ENCODE measurements around the gene REELD1.

The REELD1 gene

DNA sequence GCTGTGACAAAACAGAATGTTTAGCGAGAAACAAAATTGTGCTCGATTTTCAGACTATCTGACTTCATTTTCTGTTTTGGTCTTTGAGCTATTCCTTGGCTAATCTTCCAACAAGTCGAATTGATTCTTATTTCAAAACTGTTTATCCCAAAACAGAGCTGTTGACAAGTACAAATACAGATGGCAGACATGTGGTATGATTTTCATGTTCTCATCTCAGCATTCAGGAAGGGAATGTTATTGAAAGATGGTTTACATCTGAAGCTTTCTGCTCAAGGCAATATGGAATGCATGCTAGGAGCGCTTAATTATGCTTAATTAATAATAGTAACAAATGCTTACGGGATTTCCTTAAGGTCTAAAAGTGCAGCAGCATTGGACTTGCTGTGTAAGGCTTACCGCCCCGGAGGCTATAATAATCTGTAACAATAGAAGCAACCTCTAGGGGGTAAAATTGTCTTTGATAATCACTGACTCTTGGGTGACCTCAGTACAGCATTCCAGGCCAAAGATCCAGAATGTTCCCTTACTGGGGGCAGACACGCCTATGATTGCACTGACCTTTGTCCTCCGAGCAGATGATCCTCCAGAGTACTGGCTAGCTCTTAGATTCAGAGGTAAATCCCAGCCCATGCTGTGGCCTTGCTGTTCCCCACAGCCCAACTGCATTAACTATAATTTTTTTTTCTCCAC lies 22.4 kb upstream of the REELD1 start:
- TF ChIP-seq SPI1 (IDR thresholded peaks at IDR 0.05; ENCODE audit: borderline replicate concordance, low read depth) (no peak), POLR2AphosphoS5 (IDR thresholded peaks at IDR 0.05; ENCODE audit: low read depth) (no peak), CTCF (IDR thresholded peaks at IDR 0.05; ENCODE audit: insufficient read depth, low read length) (no peak), GABPA (IDR thresholded peaks at IDR 0.05; ENCODE audit: low read depth) (no peak), REST (IDR thresholded peaks at IDR 0.05; ENCODE audit: insufficient replicate concordance, low read depth) (no peak)
- Histone ChIP-seq H3K27ac (replicated peaks) (no peak overlapping the region), H3K4me3 (replicated peaks; ENCODE audit: insufficient read depth, low read length) (no peak overlapping the region), H3K27me3 (ENCODE audit: insufficient read depth, poor library complexity, severe bottlenecking) (no peaks in the 10 kb centered on the region)
- no peak for DNase-seq (ENCODE audit: low read depth in 1 of 2, low spot score in 1 of 2)

- no peak overlapping the region for H3K27ac ChIP-seq (replicated peaks)
- no peak for DNase-seq (ENCODE audit: low read depth in 1 of 2, low spot score in 1 of 2)
- TF ChIP-seq GABPA (IDR thresholded peaks at IDR 0.05; ENCODE audit: low read depth): no peak
- TF ChIP-seq CTCF (IDR thresholded peaks at IDR 0.05; ENCODE audit: insufficient read depth, low read length): no peak
- TF ChIP-seq REST (IDR thresholded peaks at IDR 0.05; ENCODE audit: insufficient replicate concordance, low read depth): no peak
- no peak for TF ChIP-seq POLR2AphosphoS5 (IDR thresholded peaks at IDR 0.05; ENCODE audit: low read depth)
- TF ChIP-seq SPI1 (IDR thresholded peaks at IDR 0.05; ENCODE audit: borderline replicate concordance, low read depth): no peak
- no peaks in the 10 kb centered on the region for H3K27me3 ChIP-seq (ENCODE audit: insufficient read depth, poor library complexity, severe bottlenecking)
- no peak overlapping the region for H3K4me3 ChIP-seq (replicated peaks; ENCODE audit: insufficient read depth, low read length)
Observed at GRCh38 chr4:146193628-146194027, 20.7 kb upstream of the REELD1 start.

GRCh38 chr4:146194212-146194611 lies 20.1 kb upstream of the REELD1 start:
- H3K27ac ChIP-seq (replicated peaks): no peak overlapping the region
- no peaks in the 10 kb centered on the region for H3K27me3 ChIP-seq (ENCODE audit: insufficient read depth, poor library complexity, severe bottlenecking)
- no peak for TF ChIP-seq CTCF (IDR thresholded peaks at IDR 0.05; ENCODE audit: insufficient read depth, low read length)
- no peak for TF ChIP-seq SPI1 (IDR thresholded peaks at IDR 0.05; ENCODE audit: borderline replicate concordance, low read depth)
- no peak for TF ChIP-seq GABPA (IDR thresholded peaks at IDR 0.05; ENCODE audit: low read depth)
- TF ChIP-seq POLR2AphosphoS5 (IDR thresholded peaks at IDR 0.05; ENCODE audit: low read depth): no peak
- no peak for TF ChIP-seq REST (IDR thresholded peaks at IDR 0.05; ENCODE audit: insufficient replicate concordance, low read depth)
- H3K4me3 ChIP-seq (replicated peaks; ENCODE audit: insufficient read depth, low read length): no peak overlapping the region
- DNase-seq (ENCODE audit: low read depth in 1 of 2, low spot score in 1 of 2): no peak
